ENCODE measurements around the gene VWC2. TPM values are rescaled to one million over a fixed set of nuclear protein-coding genes. Genes with fewer than 3 reads are reported as not detected.

Gene VWC2
- total RNA-seq, 2 donors from 2014 or later = 0.10 to 0.60 TPM

DNA sequence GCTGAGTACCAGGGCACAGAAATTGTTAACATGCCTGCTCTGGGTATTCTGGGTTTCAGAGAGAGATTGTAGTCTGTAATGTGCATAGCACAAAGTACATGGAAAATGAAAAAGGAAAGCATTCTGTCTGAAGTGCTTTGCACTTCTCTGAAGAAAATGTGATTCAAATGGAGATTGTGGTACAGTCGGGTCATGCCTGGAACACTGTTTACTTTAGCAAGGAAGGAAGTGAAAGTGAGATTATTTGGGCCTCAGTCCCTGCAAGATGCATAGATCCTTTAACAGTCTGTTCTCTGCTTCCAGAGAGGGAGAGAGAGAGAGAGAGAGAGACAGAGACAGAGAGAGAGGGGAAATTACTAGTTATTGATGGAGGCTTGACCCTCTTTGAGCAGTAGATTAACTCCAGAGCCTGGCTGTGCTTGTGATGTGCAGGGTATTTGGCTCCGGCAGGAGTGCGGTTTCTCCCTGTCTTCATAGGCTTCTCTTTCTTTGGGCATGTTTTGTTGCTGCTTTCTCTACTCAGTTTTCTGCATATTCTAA is 5.4 kb downstream of the VWC2 start:
- intact Hi-C loops (cut with DNase I) = no loop called here

DNA sequence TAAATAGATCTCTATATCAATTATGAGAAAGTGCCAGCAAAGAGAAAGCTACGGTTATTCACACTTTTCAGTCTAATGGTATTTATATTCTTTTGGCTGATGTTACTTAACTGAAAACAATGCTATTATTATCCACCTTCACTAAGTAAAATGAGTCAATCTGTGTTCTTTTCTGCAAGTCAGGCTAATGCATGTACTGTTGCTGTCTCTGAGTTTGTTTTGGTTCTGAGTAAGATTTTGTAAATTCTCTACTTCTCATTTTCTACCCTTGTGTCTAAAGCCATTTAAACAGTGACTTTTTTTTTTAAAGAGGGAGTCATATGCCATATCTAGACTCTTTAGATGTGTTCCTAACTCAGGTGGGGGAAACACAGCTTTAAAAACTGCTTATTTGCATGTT is 7.5 kb downstream of the VWC2 start:
- intact Hi-C loops (cut with DNase I) = no loop called here
- DNase-seq (ENCODE audit: low spot score) = no peak

More for the DNA sequence above, 5.4 kb downstream of the VWC2 start:
- DNase-seq (ENCODE audit: low spot score) = no peak

GRCh38 chr7:49781996-49782395 is 8.6 kb downstream of the VWC2 start:
- intact Hi-C loops (cut with DNase I) = no loop called here
- DNase-seq (ENCODE audit: low spot score) = no peak

DNA sequence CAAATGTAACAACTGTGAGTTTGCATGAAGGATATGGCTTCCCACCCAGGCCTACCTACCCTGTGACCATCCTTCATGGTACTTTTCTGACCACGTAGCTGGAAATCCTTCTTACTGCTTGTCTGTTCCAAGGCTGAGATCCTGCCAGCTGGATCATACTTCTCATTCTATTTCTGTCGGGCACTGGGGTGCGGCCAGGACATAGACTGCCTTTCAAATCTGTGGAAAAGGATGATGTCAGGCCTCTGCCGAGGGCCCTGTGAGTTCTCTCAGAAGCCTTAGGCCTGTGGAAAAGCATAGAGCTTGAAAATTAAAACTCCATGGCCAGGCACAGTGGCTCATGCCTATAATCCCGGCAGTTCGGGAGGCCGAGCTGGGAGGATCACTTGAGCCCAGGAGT is 10.0 kb downstream of the VWC2 start:
- intact Hi-C loops (cut with DNase I) = no loop called here

DNA sequence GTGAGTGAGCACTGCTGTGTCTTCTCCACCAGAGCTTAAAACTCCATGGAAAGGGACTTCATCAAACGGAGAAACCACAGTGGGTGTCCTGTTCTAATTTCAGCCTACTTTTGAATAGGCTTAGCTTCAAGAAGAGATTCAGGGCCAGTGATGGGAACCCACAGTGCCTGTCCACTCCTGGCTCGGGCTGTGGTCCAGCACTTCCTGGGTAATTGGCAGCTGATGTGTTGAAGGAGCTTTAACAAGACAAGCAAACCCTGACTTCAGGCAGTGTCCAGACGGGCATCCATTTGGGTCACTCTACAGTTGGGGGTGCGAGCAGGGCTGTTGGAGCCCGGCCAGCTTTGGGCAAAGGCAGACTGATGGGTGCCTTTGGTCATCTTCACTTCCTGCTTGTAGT is 14.5 kb downstream of the VWC2 start:
- intact Hi-C loops (cut with DNase I) = no loop called here
- DNase-seq (ENCODE audit: low spot score) = no peak

More for the DNA sequence above, 10.0 kb downstream of the VWC2 start:
- no peak for DNase-seq (ENCODE audit: low spot score)

GRCh38 chr7:49788455-49789059 is 15.1 kb downstream of the VWC2 start:
- intact Hi-C loops (cut with DNase I) = no loop called here
- no peak for DNase-seq (ENCODE audit: low spot score)

- intact Hi-C loops (cut with DNase I) = no loop called here
- DNase-seq (ENCODE audit: low spot score) = no peak
Measured at GRCh38 chr7:49789736-49790135, 16.3 kb downstream of the VWC2 start.

DNA sequence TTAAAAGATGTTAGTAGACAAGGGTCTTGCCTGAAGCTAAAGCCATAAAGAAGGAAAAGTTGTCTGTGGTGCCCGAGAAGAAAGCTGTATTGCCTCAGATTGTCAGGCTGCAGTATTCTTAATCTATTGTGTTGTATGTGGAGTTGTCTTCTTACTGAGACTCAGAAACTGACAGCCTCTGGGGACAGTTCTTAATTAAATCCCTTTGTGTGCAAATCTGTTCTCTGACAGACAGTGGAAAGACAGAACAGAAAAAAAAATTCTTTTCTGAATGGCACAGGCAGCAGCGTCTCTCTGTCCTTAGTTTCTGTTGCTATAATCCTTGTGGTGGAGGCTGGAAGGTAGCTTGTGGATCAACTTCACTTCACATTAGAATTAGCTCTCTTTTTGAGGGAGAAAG is 16.8 kb downstream of the VWC2 start:
- intact Hi-C loops (cut with DNase I) = no loop called here
- DNase-seq (ENCODE audit: low spot score) = no peak

DNA sequence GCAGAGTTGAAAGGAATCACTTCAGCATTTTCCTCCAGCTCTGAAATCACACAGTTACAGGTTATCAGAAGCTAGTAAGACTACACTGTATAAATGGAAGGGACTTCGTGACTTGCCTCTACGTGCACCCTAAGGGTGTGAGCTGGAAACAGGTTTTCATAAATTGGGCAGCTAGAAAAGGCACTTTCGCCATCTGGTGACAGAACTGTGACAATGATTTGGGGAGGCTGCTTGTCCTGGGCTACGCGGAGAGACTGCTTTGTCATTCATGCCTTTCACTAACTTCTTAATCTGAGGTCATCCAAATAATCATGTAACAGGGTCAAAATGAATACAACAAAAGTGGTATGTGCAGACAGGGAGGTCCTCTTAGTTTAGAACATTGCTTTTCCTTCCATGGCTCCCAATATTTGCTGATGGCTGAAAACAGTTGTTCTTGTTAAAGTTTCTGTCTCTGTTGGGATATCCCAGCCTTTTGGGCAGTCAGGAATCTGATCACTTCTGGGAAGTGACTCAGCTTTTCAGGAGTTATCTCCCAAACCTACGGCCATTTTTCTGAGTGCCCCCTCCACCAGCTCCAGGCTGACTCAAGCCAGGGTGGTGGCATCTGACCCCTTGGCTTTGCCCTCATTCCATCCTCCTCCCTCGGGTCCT is 17.8 kb downstream of the VWC2 start:
- intact Hi-C loops (cut with DNase I) = no loop called here
- DNase-seq (ENCODE audit: low spot score) = no peak

DNA sequence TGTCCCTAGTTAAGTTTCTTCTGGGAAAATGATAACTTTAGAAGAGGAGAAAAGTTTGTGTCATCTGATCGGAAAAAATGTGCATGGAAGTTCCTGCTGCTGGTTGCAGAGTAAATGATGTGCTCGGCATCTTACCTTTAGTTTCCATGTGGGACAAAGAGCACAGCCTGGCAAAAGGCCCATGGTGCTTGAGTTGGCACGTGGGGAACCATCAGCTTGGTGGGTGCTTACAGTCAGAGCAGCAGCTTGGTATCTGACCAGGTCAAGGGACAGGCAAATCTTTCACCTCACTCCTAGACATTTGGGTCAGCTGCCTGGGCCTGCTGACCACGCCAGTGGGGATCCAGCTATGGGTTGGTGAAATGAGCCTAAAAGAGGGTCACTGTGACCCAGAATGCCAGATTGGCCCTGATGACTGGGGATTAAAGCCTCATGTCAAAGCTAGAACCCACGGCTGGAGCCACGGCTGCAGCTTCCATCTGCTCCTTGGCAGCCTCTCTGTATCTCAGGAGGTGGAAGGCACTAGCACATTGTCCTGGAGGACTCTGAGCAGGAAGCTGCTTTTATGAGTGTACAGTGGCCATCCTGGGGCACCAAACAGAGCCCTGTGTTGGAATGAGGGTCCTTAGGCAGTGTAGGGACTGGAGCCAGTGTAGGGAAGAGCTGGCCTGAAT is 24.7 kb downstream of the VWC2 start:
- DNase-seq (ENCODE audit: low spot score) = no peak
- intact Hi-C loops (cut with DNase I) = no loop called here

DNA sequence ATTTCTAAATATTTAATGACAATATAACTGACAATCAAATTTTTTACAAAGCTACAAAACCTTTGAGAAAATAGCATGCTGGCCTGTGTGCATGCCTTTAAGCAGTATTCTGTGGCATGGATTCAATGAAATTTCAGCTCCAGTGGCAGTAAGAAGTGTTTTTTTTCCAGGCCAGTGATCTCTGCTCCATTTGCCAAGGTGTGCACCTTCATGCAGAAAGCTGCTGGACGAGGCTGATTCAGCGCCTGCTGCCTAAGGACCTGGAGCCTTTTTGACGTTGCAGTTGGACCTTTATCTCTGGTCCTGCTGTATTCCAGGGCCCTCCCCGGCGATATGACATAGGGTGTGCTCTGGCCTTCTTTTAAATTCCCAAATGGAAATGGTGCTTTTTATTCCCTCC is 26.6 kb downstream of the VWC2 start:
- intact Hi-C loops (cut with DNase I) = no loop called here
- no peak for DNase-seq (ENCODE audit: low spot score)

GRCh38 chr7:49802600-49802999 is 29.2 kb downstream of the VWC2 start:
- intact Hi-C loops (cut with DNase I) = no loop called here
- DNase-seq (ENCODE audit: low spot score) = no peak

DNA sequence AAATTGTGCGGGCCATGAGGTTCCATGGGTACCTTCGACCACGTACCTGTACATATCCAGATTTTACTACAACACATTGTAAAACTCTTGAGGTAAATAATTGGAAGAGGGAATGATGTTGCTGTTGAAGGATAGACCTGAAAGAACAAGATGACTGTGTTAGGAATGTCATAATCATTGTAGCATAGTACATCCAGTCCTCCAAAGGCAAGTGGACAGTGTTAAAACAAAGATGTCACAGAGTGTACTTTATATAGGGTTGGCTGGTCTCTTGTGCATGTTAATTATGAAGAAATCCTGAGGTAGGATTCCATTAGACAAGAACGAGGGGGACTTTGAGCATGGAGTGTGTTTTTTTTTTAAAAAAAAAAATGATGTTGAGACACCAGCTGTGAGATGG is 30.4 kb downstream of the VWC2 start:
- no peak for DNase-seq (ENCODE audit: low spot score)
- intact Hi-C loops (cut with DNase I) = no loop called here

DNA sequence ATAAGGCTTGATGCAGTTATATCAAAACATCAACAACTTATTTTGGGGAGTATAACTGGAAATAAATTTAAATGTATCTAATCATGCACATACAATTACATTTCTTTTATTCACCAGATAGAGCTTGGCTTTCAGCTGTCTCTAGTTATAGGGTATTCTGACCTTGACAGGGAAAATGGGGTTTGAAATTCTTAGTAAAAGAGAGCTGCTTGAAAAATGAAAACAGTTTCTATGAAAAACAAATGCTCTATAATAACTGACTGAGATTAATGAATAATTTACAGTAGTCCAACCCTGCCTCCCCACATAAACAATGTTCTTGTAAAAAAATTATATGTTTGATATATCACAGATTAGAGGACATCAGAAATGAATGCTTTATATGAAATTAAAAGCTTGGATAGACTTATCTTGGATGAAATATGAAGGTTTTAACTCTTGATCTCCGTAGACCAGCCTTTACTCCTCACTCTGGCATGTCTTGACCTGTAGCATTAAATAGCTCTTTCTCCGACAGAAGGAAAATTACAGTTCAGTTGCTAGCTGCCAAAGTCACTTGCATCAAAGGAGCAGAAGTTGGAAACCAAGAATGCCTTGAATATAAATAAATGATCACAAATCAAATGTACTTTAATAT is 32.1 kb downstream of the VWC2 start:
- intact Hi-C loops (cut with DNase I) = no loop called here
- DNase-seq (ENCODE audit: low spot score) = no peak

GRCh38 chr7:49812534-49812933 is 39.1 kb downstream of the VWC2 start:
- DNase-seq (ENCODE audit: low spot score) = no peak
- intact Hi-C loops (cut with DNase I) = no loop called here

DNA sequence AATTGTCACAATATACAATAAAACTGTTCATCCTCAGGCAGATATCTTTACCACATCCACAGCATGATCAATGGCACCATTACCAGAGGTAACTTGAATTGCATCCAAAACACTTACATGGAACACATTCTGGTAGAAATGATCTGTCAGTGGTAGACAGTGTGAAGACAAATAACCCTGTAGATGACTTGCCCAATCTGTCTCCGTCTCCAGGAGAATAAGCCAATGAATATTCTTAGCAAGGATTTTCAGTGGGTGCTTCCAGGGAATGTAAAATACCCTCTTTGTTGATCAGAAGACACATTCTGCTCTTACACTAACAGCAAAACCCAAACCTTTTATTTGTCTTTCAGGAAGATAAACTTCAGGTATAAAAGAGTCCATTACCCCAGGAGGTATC is 43.8 kb downstream of the VWC2 start:
- intact Hi-C loops (cut with DNase I) = no loop called here

DNA sequence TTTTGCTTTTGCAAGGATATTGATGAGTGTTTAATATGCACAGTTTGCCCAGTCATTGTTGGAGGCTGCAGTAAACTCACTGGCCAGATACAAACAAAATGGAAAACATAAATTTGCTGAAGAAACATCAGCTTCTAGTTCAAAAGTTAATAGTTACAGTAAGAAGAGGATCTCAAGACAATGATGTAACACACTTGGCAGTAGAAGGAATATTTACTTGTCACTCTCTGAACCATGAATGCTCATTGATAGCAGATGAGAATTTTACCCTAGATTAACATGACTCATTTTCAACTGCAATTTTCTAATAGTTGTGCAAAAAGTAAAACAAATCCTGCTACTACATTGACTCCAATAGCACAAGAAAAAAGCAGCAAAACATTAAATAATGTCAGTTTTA is 47.7 kb downstream of the VWC2 start:
- intact Hi-C loops (cut with DNase I) = no loop called here

More for the DNA sequence above, 43.8 kb downstream of the VWC2 start:
- DNase-seq (ENCODE audit: low spot score) = no peak

GRCh38 chr7:49822856-49823255 is 49.4 kb downstream of the VWC2 start:
- DNase-seq (ENCODE audit: low spot score) = no peak
- intact Hi-C loops (cut with DNase I) = no loop called here

More for the DNA sequence above, 47.7 kb downstream of the VWC2 start:
- no peak for DNase-seq (ENCODE audit: low spot score)

- intact Hi-C loops (cut with DNase I) = no loop called here
- no peak for DNase-seq (ENCODE audit: low spot score)
Measured at GRCh38 chr7:49823566-49823965, 50.1 kb downstream of the VWC2 start.
